GM23338 (cell line): ENCODE measurements around the gene PSMG2. TPM values are rescaled to one million over a fixed set of nuclear protein-coding genes. Genes with fewer than 3 reads are reported as not detected.

Experiments used
- ATAC-seq: fragments of 200-7000 bp; cut with Tn5 transposase; 3 replicates; pipeline ENCODE4 v1.9.1; 2020
- DNase-seq: peaks from one replicate; pipeline ENCODE4 v3.0.0-alpha.2; 2015; ENCODE audit warnings: low spot score
- H2AFZ ChIP-seq: fragments of 200-600 bp; sonication (generic); 2 replicates; pipeline ENCODE4 v1.8.0; 2016; ENCODE audit warnings: antibody characterized with exemption, mild to moderate bottlenecking, moderate library complexity
- H3F3A ChIP-seq: fragments of 200-600 bp; sonication (generic); replicated peaks from 2 replicates; pipeline ENCODE4 v1.8.0; 2017; ENCODE audit warnings: antibody characterized with exemption, mixed run types, low read depth
- H3K27ac ChIP-seq: fragments of 200-600 bp; sonication (generic); 2 replicates; pipeline ENCODE4 v1.6.1; 2016; ENCODE audit warnings: low read depth
- H3K27me3 ChIP-seq: fragments of 200-600 bp; sonication (generic); 2 replicates; pipeline ENCODE4 v1.8.0; 2016; ENCODE audit warnings: mild to moderate bottlenecking, mixed run types, moderate library complexity; ENCODE audit not compliant: insufficient read depth
- H3K36me3 ChIP-seq: fragments of 200-600 bp; sonication (generic); 2 replicates; pipeline ENCODE4 v1.8.0; 2016; ENCODE audit warnings: mild to moderate bottlenecking; ENCODE audit not compliant: insufficient read depth
- H3K4me1 ChIP-seq: fragments of 200-600 bp; sonication (generic); 2 replicates; pipeline ENCODE4 v1.8.0; 2016; ENCODE audit warnings: mild to moderate bottlenecking, moderate library complexity; ENCODE audit not compliant: insufficient read depth
- H3K4me2 ChIP-seq: fragments of 200-600 bp; sonication (generic); 2 replicates; pipeline ENCODE4 v1.7.1; 2017; ENCODE audit warnings: mixed run types
- H3K4me3 ChIP-seq: fragments of 200-600 bp; sonication (generic); 2 replicates; pipeline ENCODE4 v1.6.1; 2016; ENCODE audit warnings: mixed run types
- H3K79me2 ChIP-seq: fragments of 200-600 bp; sonication (generic); replicated peaks from 2 replicates; pipeline ENCODE4 v1.8.0; 2017; ENCODE audit warnings: mild to moderate bottlenecking; ENCODE audit not compliant: insufficient read depth
- H3K9me2 ChIP-seq: fragments of 200-600 bp; sonication (generic); 2 replicates; pipeline ENCODE4 v1.8.0; 2017; ENCODE audit not compliant: insufficient read depth
- H4K20me1 ChIP-seq: fragments of 200-600 bp; sonication (generic); replicated peaks from 2 replicates; pipeline ENCODE4 v1.8.0; 2017; ENCODE audit warnings: mild to moderate bottlenecking; ENCODE audit not compliant: insufficient read depth
- H3K27ac Mint-ChIP-seq: 2 replicates; pipeline ENCODE4 v1.8.0; 2020; ENCODE audit warnings: inconsistent platforms, mild to moderate bottlenecking, moderate library complexity, mixed read lengths
- H3K27me3 Mint-ChIP-seq: 3 replicates; pipeline ENCODE4 v1.8.0; 2022; ENCODE audit warnings: low read depth, mild to moderate bottlenecking, moderate library complexity, mixed read lengths, inconsistent platforms; ENCODE audit not compliant: insufficient read depth, poor library complexity
- H3K36me3 Mint-ChIP-seq: 3 replicates; pipeline ENCODE4 v1.8.0; 2021; ENCODE audit warnings: low read depth, mild to moderate bottlenecking, inconsistent platforms, moderate library complexity, mixed read lengths
- H3K4me1 Mint-ChIP-seq: 3 replicates; pipeline ENCODE4 v1.8.0; 2020; ENCODE audit warnings: mild to moderate bottlenecking, inconsistent platforms, mixed read lengths
- H3K4me3 Mint-ChIP-seq: 3 replicates; pipeline ENCODE4 v1.8.0; 2021; ENCODE audit warnings: moderate library complexity, mild to moderate bottlenecking, inconsistent platforms, mixed read lengths
- H3K9me3 Mint-ChIP-seq: 3 replicates; pipeline ENCODE4 v1.8.0; 2020; ENCODE audit warnings: moderate library complexity, mild to moderate bottlenecking, inconsistent platforms, mixed read lengths
- CREB1 ChIP-seq: fragments of 250-450 bp; sonication (Bioruptor Pico); IDR thresholded peaks from 2 replicates; pipeline ENCODE4 v1.5.0; 2020; ENCODE audit warnings: low read depth, mild to moderate bottlenecking, moderate library complexity
- EZH2 ChIP-seq: fragments of 200-600 bp; sonication (generic); IDR thresholded peaks from one replicate; pipeline ENCODE4 v1.8.0; 2017; ENCODE audit warnings: antibody characterized with exemption, mild to moderate bottlenecking, low read depth; ENCODE audit not compliant: unreplicated experiment
- EZH2phosphoT487 ChIP-seq: fragments of 200-600 bp; sonication (generic); IDR thresholded peaks from one replicate; pipeline ENCODE4 v1.8.1; 2018; ENCODE audit warnings: antibody characterized with exemption; ENCODE audit not compliant: unreplicated experiment
- JUNB ChIP-seq: IDR thresholded peaks from one replicate; pipeline ENCODE4 v1.6.1; 2016; ENCODE audit warnings: antibody characterized with exemption; ENCODE audit not compliant: unreplicated experiment
- NANOG ChIP-seq: IDR thresholded peaks from 2 replicates; pipeline ENCODE4 v1.6.1; 2016; ENCODE audit warnings: antibody characterized with exemption, borderline replicate concordance
- POLR2AphosphoS5 ChIP-seq: IDR thresholded peaks from 2 replicates; pipeline ENCODE4 v1.6.1; 2016; ENCODE audit warnings: antibody characterized with exemption, low read depth
- ZNF114 ChIP-seq: fragments of 250-450 bp; sonication (Bioruptor Pico); IDR thresholded peaks from 2 replicates; pipeline ENCODE4 v1.5.0; 2020; ENCODE audit warnings: mild to moderate bottlenecking, moderate library complexity
- ZNF331 ChIP-seq: fragments of 250-450 bp; sonication (Bioruptor Pico); IDR thresholded peaks from 2 replicates; pipeline ENCODE4 v1.5.0; 2020; ENCODE audit warnings: low read depth, mild to moderate bottlenecking, moderate library complexity
- polyA plus RNA-seq: library from polyadenylated mRNA; unstranded; fragments of >200 nt; fragmentation: Nextera tagmentation; extraction: Ambion mirVana; gene quantifications from 2 replicates; pipeline ENCODE4 v1.2.1, GENCODE V29; 2016
- total RNA-seq: library from RNA; depleted of rRNA; stranded (reverse); fragments of >200 nt; shearing (Covaris generic); gene quantifications from 2 replicates; pipeline ENCODE4 v1.2.3, GENCODE V29; 2014
- TF ChIP-seq, protein P1 (sequence below): IDR thresholded peaks from one replicate; pipeline ENCODE4 v1.6.1; 2018; ENCODE audit warnings: antibody characterized with exemption; ENCODE audit not compliant: unreplicated experiment
- TF ChIP-seq, protein P2 (sequence below): IDR thresholded peaks from 2 replicates; pipeline ENCODE4 v1.6.1; 2016; ENCODE audit warnings: antibody characterized with exemption
- TF ChIP-seq, protein P3 (sequence below), 2 experiments: fragments of 200-600 bp in 1 of 2; sonication (generic) in 1 of 2; conservative IDR thresholded peaks; 2 replicates each; pipeline versions ENCODE4 v1.5.1 to v1.6.1; 2016 to 2017; ENCODE audit warnings: antibody characterized with exemption in 2 of 2, low read depth in 2 of 2, mild to moderate bottlenecking in 2 of 2, moderate library complexity in 1 of 2

PSMG2 gene
- total and polyA plus RNA-seq, 2 experiments from 2014 or later, result 87.8 to 151 TPM

DNA sequence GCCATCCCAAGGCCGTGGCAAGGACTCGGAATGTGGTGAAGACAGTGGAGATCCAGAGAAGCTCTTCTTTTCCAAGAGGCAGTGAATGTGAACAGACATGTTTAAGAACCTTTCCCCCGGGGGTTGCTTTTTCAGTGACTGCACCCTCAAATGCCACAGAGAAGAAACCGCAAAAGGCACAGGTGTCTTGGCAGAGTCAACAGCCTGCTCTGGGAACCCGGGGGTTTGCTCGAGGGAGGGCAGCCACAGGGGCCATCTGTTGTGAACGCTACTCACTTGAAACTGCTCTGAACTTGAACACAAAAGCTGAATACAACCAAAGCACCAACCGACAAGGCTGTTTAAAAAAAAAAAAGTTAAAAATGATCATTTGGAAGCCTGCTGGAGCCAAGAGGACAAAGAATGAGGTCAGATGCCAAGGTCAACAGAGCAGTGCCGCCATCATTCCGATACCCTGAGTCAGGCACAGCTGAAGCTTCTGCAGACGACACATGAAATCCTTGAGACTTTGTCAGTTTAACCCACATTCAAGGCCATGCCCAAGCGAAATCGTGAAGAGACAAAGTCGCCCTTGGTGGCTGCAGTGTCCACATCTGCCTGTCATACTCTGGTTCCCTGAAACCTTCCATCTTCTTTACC, 47.4 kb downstream of the PSMG2 start:
- no peaks in the 10 kb centered on the region for H3F3A ChIP-seq
- no peaks in the 10 kb centered on the region for H3K4me1 ChIP-seq
- H3K36me3 ChIP-seq, result no peaks in the 10 kb centered on the region
- Mint-ChIP-seq H3K27ac (no peak overlapping the region), H3K4me3 (no peak overlapping the region), H3K9me3 (no peaks in the 10 kb centered on the region), H3K4me1 (no peaks in the 10 kb centered on the region), H3K27me3 (no peaks in the 10 kb centered on the region), H3K36me3 (no peaks in the 10 kb centered on the region)
- no peaks in the 10 kb centered on the region for H3K79me2 ChIP-seq
- TF ChIP-seq JUNB (no peak), POLR2AphosphoS5 (no peak), CREB1 (CRISPR knock-in tag) (no peak), ZNF331 (CRISPR knock-in tag) (no peak), NANOG (no peak), EZH2 (no peak), ZNF114 (CRISPR knock-in tag) (no peak), EZH2phosphoT487 (no peak)
- TF ChIP-seq, protein P1, sequence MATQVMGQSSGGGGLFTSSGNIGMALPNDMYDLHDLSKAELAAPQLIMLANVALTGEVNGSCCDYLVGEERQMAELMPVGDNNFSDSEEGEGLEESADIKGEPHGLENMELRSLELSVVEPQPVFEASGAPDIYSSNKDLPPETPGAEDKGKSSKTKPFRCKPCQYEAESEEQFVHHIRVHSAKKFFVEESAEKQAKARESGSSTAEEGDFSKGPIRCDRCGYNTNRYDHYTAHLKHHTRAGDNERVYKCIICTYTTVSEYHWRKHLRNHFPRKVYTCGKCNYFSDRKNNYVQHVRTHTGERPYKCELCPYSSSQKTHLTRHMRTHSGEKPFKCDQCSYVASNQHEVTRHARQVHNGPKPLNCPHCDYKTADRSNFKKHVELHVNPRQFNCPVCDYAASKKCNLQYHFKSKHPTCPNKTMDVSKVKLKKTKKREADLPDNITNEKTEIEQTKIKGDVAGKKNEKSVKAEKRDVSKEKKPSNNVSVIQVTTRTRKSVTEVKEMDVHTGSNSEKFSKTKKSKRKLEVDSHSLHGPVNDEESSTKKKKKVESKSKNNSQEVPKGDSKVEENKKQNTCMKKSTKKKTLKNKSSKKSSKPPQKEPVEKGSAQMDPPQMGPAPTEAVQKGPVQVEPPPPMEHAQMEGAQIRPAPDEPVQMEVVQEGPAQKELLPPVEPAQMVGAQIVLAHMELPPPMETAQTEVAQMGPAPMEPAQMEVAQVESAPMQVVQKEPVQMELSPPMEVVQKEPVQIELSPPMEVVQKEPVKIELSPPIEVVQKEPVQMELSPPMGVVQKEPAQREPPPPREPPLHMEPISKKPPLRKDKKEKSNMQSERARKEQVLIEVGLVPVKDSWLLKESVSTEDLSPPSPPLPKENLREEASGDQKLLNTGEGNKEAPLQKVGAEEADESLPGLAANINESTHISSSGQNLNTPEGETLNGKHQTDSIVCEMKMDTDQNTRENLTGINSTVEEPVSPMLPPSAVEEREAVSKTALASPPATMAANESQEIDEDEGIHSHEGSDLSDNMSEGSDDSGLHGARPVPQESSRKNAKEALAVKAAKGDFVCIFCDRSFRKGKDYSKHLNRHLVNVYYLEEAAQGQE, result no peak
- TF ChIP-seq, protein P2, sequence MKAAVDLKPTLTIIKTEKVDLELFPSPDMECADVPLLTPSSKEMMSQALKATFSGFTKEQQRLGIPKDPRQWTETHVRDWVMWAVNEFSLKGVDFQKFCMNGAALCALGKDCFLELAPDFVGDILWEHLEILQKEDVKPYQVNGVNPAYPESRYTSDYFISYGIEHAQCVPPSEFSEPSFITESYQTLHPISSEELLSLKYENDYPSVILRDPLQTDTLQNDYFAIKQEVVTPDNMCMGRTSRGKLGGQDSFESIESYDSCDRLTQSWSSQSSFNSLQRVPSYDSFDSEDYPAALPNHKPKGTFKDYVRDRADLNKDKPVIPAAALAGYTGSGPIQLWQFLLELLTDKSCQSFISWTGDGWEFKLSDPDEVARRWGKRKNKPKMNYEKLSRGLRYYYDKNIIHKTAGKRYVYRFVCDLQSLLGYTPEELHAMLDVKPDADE, result no peak
- TF ChIP-seq, protein P3, sequence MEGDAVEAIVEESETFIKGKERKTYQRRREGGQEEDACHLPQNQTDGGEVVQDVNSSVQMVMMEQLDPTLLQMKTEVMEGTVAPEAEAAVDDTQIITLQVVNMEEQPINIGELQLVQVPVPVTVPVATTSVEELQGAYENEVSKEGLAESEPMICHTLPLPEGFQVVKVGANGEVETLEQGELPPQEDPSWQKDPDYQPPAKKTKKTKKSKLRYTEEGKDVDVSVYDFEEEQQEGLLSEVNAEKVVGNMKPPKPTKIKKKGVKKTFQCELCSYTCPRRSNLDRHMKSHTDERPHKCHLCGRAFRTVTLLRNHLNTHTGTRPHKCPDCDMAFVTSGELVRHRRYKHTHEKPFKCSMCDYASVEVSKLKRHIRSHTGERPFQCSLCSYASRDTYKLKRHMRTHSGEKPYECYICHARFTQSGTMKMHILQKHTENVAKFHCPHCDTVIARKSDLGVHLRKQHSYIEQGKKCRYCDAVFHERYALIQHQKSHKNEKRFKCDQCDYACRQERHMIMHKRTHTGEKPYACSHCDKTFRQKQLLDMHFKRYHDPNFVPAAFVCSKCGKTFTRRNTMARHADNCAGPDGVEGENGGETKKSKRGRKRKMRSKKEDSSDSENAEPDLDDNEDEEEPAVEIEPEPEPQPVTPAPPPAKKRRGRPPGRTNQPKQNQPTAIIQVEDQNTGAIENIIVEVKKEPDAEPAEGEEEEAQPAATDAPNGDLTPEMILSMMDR (conservative IDR thresholded peaks at IDR 0.05; ENCODE audit: low read depth in 2 of 2), result no peak
- ATAC-seq, result no peak
- H4K20me1 ChIP-seq, result no peaks in the 10 kb centered on the region
- no peaks in the 10 kb centered on the region for H3K9me2 ChIP-seq
- H3K4me2 ChIP-seq, result no peak overlapping the region
- no peaks in the 10 kb centered on the region for H3K27me3 ChIP-seq
- no peak overlapping the region for H3K4me3 ChIP-seq
- H2AFZ ChIP-seq, result no peak overlapping the region
- no peak overlapping the region for H3K27ac ChIP-seq
- no peak for DNase-seq
